Fibroblast of skin of scalp (primary cell): ENCODE results near the gene GPD1L.
"Not testable (repeated sequence)": the region's sequence is repeated elsewhere in the genome, so short reads cannot be mapped to it uniquely, and the experiment has no call there.

Source experiments
- DNase-seq: peaks from one replicate; pipeline ENCODE4 v3.0.0-alpha.2; 2013

GPD1L gene

DNA sequence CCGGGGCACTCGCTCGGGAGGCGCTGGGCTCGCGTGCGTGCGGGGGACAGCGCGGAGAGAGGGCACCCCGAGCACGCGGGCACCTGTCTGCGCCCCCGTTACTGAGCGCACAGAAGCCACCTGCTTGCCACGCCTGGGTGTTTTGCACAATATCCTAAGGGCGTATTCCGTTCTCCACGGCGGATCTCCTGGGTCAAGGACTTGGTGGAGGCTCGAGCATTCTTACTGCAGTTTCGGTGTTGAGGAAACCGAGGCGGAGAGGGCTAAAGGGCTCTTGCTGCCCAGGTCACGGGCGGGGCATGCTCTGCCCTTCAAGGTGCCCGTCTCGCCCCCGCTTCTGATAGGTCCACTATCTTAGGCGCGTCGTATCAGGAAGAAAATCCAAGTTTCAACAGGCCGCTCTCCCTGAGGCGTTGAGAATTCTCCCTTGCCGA is 526 bp downstream of the GPD1L start:
- no peak for DNase-seq

DNA sequence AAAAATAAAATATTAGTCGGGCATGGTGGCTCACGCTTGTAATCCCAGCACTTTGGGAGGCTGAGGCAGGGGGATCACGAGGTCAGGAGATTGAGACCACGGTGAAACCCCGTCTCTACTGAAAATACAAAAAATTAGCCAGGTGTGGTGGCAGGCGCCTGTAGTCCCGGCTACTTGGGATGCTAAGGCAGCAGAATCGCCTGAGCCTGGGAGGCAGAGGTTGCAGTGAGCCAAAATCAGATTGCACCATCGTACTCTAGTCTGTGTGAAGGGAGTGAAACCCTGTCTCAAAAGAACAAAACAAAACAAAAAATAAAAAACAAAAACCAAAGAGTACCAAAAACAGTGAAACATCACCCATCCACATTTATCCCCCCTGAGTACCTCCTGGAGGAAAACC is 1.8 kb downstream of the GPD1L start:
- DNase-seq: not testable (repeated sequence)

DNA sequence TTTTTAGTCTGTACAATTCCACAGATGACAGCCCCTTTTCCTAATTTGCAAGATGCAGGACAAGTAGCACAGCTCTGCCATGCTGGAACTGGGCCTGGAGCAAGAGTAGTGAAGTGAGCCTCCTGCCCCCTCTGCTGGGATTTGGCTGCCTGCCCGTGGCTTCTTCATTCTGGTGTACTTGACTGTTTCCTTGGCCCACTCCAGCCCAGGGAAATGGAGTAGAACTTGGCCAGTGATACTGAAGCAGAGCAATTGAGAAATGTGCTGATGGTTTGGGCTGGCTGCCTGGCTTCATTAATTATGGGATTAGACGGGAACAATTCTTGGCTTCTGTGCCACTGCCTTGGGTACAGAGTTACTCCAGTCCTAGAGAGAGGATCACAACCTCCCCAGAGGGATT is 2.8 kb downstream of the GPD1L start:
- peak; percentile 31 for DNase-seq

DNA sequence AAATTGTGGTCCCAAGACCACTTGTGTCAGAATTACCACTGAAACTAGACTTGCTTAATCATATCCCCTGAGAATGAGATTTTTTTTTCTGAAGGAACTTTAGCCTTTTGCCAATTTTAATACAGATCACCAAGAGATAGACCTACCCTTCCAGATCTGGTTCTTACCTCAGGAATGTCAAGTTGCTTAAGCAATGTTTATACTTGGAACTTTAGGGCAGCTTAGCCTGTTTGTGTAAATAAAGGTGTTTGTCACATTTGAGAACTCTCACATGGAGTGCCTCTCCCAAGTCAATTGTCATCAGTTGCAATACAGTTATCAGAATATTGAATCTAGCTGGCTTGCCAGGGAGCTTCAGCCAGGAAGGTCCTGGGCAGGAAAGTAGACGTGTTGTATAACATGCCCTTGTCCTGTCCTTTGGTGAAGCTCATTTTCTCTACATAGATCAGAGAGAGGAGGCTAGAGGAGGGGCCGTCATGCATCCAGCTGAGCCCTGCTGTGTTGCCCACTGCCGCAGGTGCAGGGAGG is 3.9 kb downstream of the GPD1L start:
- no peak for DNase-seq

DNA sequence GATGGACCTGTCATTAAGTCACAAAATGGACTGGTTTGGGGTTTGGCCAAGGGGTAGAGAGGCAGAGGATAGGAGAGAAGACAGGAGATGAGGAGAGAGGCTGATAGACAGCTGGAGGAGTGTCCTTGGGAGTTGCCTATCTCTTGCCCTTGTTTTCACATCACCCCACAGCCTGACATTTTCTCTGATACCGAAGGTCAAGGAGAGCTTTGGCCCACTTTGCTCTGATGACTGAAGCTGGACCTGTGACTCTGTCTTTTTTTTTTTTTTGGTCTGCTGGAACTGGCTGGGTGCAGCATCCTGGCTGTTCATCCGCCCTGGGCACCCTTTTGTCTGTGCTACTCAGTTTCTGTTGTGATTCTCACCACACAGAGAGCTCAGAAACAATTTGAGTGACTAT is 5.1 kb downstream of the GPD1L start:
- DNase-seq: no peak

DNA sequence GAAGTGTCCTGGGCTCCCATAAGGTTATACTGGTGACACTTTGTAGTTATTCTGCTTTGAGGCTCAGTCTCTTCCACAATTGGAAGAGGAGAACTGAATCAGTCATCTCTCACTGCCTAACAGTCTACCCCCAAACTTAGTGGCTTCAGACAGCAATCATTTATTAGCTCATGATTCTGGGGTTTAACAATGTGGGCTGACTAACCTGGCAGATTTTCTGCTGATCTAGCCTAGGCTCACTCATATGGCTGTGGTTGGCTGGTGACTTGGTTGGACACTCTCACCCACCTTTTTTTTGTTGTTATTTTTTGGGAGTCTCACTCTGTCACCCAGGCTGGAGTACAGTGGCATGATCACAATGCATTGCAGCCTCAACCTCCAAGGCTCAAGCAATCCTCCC is 7.1 kb downstream of the GPD1L start:
- DNase-seq: no peak

DNA sequence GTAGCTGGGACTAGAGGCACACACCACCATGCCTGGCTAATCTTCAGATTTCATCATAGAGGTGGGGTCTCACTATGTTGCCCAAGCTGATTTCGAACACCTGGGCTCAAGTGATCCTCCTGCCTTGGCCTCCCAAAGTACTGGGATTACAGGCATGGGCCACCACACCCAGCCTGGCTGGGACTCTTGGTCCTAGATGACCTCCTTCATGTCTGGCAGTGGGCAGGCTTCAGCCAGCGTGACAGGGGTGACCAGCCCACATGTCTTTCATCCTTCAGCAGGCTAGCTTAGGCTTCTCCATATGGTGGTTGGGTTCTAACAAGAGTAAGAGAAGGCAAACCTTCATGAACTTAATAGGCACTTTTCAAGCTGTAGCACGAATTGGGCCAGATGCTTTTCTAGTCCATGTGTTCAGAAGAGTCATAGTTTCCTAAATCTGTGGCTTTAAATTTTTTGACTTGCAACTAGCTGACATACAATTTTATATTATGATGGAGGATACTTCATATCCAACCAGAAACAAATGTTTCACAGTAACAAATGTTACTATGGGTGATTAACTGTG is 7.6 kb downstream of the GPD1L start:
- no peak for DNase-seq

DNA sequence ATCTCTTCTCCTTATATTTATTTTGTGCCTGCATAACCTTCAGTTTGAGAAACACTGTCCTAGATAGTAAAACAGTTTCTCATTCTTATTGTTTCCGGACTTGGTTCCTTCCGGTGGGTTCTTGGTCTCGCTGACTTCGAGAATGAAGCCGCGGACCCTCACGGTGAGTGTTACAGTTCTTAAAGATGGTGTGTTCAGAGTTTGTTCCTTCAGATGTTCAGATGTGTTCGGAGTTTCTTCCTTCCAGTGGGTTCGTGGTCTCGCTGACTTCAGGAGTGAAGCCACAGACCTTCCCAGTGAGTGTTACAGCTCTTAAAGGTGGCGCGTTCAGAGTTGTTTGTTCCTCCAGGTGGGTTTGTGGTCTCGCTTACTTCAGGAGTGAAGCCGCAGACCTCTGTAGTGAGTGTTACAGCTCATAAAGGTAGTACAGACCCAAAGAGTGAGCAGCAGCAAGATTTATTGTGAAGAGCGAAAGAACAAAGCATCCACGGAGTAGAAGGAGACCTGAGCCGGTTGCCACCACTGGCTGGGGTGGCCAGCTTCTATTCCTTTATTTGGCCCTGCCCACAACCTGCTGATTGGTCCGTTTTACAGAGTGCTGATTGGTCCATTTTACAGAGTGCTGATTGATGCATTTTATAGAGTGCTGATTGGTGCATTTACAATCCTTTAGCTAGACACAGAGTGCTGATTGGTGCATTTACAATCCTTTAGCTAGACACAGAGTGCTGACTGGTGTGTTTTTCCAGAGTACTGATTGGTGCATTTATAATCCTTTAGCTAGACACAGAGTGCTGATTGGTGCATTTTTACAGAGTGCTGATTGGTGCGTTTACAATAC is 8.3 kb downstream of the GPD1L start:
- not testable (repeated sequence) for DNase-seq

DNA sequence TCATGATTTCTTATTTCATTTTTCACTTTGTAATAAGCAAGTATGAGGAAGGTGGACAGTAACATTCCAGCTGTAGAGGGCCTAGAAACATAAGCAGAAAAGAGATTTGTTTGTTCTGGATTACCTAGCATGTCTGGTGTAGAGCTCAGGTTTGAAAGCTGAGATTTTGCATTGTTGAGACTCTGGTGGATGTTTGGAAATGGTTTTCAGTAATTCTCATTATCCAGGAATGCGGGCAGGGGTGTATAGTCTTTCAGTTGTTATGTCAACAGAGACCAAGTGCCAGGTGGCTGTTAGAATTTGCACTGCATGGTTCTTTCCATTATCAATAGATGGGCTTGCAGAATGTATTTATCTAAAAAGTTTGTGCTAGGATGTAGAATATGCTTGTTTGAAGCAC is 10.9 kb downstream of the GPD1L start:
- no peak for DNase-seq

DNA sequence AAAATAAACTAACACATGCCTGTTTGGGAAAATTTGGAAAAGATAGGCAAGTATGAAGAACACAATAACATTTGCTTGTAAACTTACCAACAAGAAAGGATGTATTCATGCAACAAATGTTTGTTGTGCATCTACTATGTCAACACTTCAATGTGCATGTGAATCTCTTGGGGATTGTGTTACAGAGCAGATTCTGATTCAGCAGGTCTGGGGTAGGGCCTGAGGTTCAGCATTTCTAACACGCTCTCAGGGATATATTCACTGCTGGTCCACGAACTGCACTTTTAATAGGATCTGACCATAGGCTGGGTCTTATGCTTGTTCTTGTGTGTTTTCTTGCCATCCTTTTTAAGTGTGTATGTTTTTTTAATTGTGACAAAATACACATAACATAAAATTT is 11.8 kb downstream of the GPD1L start:
- no peak for DNase-seq

DNA sequence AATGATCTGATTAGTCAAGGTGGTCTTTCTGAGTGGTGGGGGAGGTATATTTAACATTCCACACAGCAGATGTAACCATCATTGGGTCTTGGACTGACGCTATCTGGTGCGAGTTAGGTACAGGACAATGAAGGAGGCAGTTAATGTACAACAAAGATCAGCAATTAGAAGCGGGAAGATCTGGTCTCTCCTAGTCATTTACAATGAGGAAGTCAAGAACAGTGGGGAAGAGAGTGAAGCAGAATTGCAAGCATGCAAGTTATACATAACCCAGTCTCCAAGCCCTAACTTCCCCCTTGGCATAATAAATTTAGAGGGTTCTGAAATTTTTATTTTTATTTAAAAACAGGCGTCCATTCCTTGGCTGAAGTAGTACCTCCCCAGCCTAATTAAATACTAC is 14.1 kb downstream of the GPD1L start:
- DNase-seq: no peak

DNA sequence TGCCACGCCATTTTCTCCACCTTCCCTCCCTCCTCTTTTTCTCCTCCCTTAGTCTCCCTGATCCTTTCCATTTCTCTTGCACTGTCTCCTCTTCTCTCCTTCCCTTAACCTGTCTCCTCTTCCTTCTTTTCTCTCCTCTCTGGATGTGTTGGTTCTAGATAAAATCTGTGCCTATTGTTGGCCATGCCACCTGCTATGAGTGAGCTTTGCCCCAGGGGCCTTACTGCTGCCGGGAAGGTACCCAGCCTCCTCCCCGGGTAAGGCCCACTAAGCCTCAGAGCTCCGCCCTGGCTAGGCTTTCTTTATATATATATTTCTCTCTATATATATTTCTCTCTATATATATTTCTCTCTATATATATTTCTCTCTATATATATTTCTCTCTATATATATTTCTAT is 14.7 kb downstream of the GPD1L start:
- DNase-seq: no peak

DNA sequence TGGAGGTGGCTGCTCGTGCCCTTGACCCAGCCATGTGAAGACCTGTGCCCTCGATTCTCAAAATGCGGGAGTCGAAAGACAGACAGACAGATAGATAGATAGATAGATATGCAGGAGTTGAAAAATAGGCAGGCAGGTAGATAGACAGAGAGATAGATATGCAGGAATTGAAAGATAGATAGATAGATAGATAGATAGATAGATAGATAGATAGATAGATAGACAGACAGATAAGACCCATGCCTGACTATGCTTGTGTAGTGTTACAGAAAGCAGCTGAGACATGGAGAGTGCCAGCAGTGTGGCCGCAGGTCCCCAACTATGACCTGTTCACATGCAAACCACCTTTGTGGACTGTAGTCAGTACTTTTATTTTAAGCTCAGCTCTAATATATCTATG is 17.2 kb downstream of the GPD1L start:
- no peak for DNase-seq

DNA sequence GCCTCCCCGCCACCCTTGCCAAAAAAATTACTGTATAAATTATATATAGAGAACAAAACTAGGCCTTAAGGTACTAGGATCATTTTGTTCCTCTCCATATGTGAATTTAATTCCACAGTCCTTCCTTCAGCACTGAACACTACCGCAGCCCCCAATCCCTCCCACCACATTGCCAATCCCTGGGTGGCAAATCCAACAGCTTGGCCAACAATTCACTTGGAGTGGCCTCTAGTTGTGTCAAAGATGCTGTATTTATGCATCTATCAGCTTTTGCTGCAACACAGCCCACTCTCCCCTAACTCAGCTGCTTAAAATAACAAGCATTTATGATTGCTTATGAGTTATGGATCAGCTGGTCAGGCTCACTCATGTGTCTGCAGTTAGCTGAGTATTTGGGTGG is 18.6 kb downstream of the GPD1L start:
- DNase-seq: no peak

DNA sequence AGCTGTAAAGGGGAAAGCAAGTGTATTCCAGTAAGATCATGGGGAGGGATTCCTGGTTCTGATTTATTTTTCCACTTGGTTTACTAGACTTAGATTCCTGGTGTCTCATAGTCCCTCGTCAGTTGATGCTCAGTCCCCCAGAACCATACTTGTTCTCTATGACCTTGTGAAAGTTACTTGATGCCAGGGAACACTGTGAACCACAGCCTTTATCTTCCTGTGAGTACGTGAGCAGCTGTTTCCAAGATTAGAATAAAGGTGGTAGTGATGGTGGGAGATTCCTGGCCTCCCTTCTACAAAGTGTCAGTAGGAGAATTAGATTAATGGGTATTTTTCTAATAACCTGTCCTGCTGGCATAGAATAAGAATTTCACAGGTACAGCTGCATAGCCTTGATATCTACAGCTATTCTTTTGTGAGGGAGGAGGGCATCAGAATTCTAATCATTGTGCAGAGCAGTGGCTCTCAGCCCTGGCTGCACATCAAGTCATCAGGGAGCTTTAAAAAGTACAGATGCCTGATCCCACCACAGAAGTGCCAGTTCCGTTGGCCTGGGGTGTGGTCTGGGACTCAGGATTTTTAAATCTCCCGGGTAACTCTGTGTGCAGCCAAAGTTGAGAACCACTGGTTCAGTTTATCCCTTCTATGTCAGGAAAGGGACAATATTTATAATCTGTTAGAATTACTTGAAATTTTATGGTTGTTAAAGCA is 20.0 kb downstream of the GPD1L start:
- DNase-seq: no peak

DNA sequence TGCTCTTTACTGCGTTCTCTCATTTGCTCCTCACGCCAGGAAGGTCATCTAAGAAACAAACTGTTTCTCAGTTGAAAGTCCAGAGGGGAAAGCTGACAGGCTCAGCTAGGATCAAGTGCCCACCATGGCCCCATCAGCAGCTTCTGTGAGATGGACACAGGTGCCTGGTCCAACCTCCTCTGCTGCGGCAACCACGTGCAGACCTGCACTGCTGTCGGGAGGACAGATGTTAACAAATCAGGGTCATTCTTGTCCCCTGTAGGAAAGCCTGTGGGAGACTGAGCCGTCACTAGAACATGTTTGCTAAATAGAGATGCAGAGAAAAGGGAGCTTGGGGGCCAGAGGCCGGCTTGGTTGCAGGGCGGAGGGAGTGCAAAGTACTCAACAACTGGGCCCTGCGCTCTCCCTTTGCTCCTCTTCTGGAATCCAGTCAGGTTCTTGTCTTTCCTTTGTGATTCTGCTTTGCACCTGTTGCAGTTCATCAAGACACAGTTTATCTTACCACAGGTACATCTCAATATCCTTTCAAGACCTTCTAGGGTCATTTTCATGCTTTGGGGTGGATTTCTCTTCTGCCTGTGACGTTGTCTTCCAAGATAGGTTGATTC is 20.9 kb downstream of the GPD1L start:
- DNase-seq: no peak

DNA sequence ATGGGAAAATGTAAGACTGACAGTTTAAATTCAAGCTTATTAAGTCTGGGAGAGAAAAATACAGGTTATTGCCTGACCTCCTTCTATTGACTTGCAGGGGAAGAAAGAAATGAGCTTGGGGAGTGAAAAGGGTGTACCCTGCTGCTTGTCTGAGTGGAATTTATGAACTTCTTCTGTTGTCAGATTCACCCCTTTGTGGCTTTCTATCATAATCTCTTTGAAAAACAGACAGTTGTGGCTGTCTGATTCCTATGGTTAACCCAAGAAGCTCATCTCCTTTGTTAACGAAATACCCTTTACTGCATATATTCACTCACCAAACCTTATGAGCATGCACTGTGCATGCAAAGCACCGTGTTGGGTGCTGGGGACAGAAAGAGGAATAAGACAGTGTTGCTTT is 22.5 kb downstream of the GPD1L start:
- DNase-seq: no peak

DNA sequence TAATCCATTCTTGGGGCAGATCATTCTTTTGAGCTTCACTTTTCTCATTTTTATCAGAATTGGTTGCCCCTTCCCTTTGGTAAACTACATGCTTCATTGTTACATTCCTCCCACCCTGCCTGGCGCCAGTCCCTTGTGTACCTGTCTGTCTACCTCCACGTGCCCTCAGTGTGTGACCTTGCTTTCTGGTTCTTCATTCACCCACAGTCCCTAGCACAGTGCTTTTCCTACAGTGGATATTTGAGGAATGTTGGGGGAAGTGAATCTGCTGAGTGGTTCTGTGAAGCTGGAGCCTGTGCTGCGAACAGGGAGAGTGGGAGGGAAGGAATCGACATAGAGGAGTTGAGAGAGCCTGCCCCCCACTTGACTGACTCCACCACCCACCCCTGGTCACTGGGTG is 23.4 kb downstream of the GPD1L start:
- no peak for DNase-seq

DNA sequence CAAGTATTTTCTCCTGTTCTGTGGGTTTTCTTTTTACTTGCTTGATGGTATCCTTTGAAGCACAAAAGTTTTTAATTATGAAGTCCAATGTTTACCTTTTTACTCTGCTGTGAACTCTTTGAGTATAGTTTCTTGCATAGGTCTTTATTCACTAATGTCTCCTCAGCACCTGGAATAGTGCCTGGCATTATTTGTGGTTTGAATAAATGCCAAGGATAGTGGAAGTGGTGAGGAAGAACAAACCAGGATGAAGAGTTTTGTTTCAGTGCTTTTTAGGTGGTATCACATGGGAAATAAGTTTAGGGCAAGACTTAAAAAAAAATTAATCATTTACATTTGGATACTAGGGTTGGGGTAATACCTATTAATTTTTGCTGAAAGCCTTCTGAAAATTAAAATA is 25.7 kb downstream of the GPD1L start:
- DNase-seq: no peak

DNA sequence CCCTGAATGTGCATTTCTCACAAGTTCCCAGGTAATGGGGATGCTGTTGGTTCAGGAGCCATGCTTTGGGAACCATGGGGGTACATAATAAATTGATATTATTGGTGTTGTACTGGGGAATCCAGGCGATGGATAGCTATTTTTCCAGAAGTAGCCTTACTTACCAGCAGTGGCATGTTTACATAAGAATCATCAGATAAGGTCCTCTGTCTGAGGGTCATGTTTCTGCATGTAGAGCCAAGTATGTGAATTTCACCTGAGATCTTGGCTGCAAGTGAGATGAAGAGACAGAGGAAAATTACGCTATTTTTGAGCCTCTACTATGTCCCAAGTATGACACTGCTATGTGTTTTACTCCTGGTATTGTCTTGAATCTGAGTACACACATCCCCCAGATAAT is 26.3 kb downstream of the GPD1L start:
- no peak for DNase-seq

DNA sequence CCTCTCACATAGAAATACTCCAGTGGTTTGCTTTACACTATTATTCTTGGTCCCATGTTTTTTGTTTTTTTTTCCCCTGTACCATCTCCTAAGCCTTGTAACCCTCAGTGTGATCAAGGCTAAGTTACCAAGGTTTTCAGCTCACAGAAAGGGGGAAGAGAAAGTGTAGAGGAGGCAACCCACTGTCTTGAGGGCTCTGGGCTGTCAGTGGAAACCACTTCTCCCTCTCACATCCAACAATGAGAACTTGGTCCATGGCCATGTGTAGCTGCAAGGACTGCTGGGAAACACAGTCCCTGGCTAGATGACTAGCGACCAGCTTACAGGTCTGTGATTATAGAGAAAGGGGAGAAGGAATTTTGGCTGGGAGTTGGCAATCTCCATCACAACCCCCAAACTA is 30.3 kb downstream of the GPD1L start:
- DNase-seq: no peak

DNA sequence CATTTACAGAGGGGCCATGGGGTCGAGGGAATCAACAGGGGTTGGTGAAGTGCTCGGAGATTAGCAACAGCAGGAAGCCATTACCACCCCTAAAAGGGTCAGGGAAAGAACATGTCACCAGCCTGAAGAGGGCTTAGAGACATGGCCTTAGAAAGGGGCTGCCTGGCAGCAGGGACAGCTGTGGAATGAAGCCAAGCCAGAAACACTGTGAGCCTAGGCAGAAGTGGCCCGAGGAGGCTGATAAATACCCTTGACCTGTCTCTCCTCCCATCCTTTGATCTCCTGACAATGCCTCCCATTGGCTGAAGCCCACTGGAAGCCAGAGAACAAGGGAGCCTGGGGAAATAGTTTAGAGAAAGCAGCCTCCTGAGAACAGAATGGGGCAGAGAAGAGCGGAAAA is 31.4 kb downstream of the GPD1L start:
- DNase-seq: no peak

DNA sequence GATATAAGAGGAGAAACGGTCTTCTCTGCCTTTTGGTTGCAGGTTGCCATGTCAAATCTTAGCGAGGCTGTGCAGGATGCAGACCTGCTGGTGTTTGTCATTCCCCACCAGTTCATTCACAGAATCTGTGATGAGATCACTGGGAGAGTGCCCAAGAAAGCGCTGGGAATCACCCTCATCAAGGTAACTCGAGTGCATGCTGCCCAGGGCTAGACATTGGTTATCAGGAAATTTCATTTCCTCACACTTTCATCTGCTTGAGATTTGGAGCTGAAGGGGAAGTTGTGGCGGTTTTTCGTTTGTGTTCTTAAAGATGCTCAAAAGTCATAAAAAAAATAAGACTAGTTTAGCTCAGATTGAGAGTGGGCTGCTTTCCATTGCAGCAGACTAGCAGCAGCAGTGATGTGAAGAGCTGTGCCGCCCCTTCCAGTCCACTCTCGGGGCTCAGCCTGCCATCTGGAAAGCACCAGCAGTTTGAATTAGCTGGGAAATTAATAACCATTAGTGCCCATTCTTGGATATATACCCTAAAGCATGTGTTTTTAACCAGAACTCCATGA is 32.2 kb downstream of the GPD1L start:
- no peak for DNase-seq
